ENCODE results near the gene TAF3. TPM values are rescaled to one million over a fixed set of nuclear protein-coding genes. Genes with fewer than 3 reads are reported as not detected.
A peak's percentile ranks its signal among the peaks of the same experiment; 100 is the strongest.

TAF3 gene
- polyA plus RNA-seq, 1 donor (not counting 4 experiments of a cell fraction or from before 2014, with no cell fraction given) = 2.0 TPM

DNA sequence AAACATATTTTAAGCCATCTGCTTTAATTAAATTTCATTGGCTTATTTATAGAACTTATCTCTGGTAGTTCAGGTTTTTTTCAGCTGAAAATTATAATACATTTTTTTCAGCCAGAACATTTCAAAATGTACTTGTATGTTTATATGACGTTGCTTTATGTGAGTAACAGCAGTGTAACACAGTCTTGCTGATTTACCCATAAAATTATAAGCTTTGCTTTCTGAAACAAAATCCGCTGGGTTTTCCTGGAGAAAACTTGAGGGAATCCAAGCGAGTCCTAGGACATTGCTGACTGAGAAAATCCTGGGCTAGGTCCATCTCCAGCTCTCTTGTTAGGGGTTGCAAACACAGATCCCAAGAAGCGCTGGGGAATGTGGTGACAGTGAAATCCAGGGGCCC lies 124.0 kb downstream of the TAF3 start:
- Histone ChIP-seq H3K27me3 (ENCODE audit: control insufficient read depth, extremely low read depth, insufficient read depth, low read length) (no peaks in the 10 kb centered on the region), H3K27ac (ENCODE audit: control insufficient read depth, insufficient read depth, low read length) (no peak overlapping the region), H3K4me3 (ENCODE audit: control insufficient read depth in 2 of 3, extremely low read depth in 1 of 3, insufficient read depth in 2 of 3, low read depth in 1 of 3, low read length in 3 of 3) (no peak overlapping the region), H3K9me1 (ENCODE audit: control insufficient read depth, extremely low read depth, insufficient read depth, low read length) (peaks cover 2% of the 10 kb centered on the region), H3K4me1 (ENCODE audit: control insufficient read depth, extremely low read depth, insufficient read depth, low read length) (peaks cover 34% of the 10 kb centered on the region), H3K36me3 (ENCODE audit: control insufficient read depth in 2 of 2, extremely low read depth in 1 of 2, insufficient read depth in 2 of 2, low read length in 2 of 2) (no peaks in the 10 kb centered on the region), H3K9ac (ENCODE audit: control insufficient read depth, extremely low read depth, insufficient read depth, low read length) (no peak overlapping the region), H3K79me2 (ENCODE audit: control insufficient read depth, insufficient read depth, low read length) (peaks cover 3% of the 10 kb centered on the region), H2AFZ (ENCODE audit: control insufficient read depth, low read length) (no peak overlapping the region), H3K4me2 (ENCODE audit: control insufficient read depth, extremely low read depth, insufficient read depth, low read depth, low read length) (no peak overlapping the region), H4K20me1 (ENCODE audit: control insufficient read depth, extremely low read depth, insufficient read depth, low read length) (no peaks in the 10 kb centered on the region), H3K9me3 (ENCODE audit: control insufficient read depth, low read depth, low read length) (no peaks in the 10 kb centered on the region)
- no peak for FAIRE-seq
- DNase-seq (ENCODE audit: low read depth, low spot score) = no peak
- no peak for TF ChIP-seq CTCF (optimal IDR thresholded peaks at IDR 0.05 in 1 of 3, IDR thresholded peaks at IDR 0.05 in 1 of 3, conservative IDR thresholded peaks at IDR 0.05 in 1 of 3; ENCODE audit: extremely low read depth in 1 of 3, insufficient read depth in 2 of 3, low read length in 3 of 3)
- TF ChIP-seq EZH2 (IDR thresholded peaks at IDR 0.05; ENCODE audit: low read length) = no peak
- dilution Hi-C loops (cut with MboI; ENCODE audit: extremely low pct_ligation_motif_present, low sequenced_read_pairs) = no loop called here

- H3K79me2 ChIP-seq (ENCODE audit: control insufficient read depth, insufficient read depth, low read length) = peaks cover 5% of the 10 kb centered on the region
- FAIRE-seq = peak; percentile 5
- dilution Hi-C loops (cut with MboI; ENCODE audit: extremely low pct_ligation_motif_present, low sequenced_read_pairs) = no loop called here
Measured at GRCh38 chr10:7942859-7943258, 124.6 kb downstream of the TAF3 start.

More at GRCh38 chr10:7942859-7943258, 124.6 kb downstream of the TAF3 start:
- no peaks in the 10 kb centered on the region for H3K36me3 ChIP-seq (ENCODE audit: control insufficient read depth in 2 of 2, extremely low read depth in 1 of 2, insufficient read depth in 2 of 2, low read length in 2 of 2)
- H3K9me3 ChIP-seq (ENCODE audit: control insufficient read depth, low read depth, low read length) = no peaks in the 10 kb centered on the region
- no peak overlapping the region for H3K9ac ChIP-seq (ENCODE audit: control insufficient read depth, extremely low read depth, insufficient read depth, low read length)
- no peak overlapping the region for H3K4me2 ChIP-seq (ENCODE audit: control insufficient read depth, extremely low read depth, insufficient read depth, low read depth, low read length)
- no peaks in the 10 kb centered on the region for H4K20me1 ChIP-seq (ENCODE audit: control insufficient read depth, extremely low read depth, insufficient read depth, low read length)
- DNase-seq (ENCODE audit: low read depth, low spot score) = no peak
- TF ChIP-seq CTCF (optimal IDR thresholded peaks at IDR 0.05 in 1 of 3, IDR thresholded peaks at IDR 0.05 in 1 of 3, conservative IDR thresholded peaks at IDR 0.05 in 1 of 3; ENCODE audit: extremely low read depth in 1 of 3, insufficient read depth in 2 of 3, low read length in 3 of 3) (no peak), EZH2 (IDR thresholded peaks at IDR 0.05; ENCODE audit: low read length) (no peak)
- H3K4me1 ChIP-seq (ENCODE audit: control insufficient read depth, extremely low read depth, insufficient read depth, low read length) = peaks cover 30% of the 10 kb centered on the region
- no peak overlapping the region for H2AFZ ChIP-seq (ENCODE audit: control insufficient read depth, low read length)
- no peak overlapping the region for H3K27ac ChIP-seq (ENCODE audit: control insufficient read depth, insufficient read depth, low read length)
- no peak overlapping the region for H3K4me3 ChIP-seq (ENCODE audit: control insufficient read depth in 2 of 3, extremely low read depth in 1 of 3, insufficient read depth in 2 of 3, low read depth in 1 of 3, low read length in 3 of 3)
- H3K9me1 ChIP-seq (ENCODE audit: control insufficient read depth, extremely low read depth, insufficient read depth, low read length) = peaks cover 2% of the 10 kb centered on the region
- H3K27me3 ChIP-seq (ENCODE audit: control insufficient read depth, extremely low read depth, insufficient read depth, low read length) = no peaks in the 10 kb centered on the region

All from keratinocyte (primary cell).